A549 (cell line): ENCODE measurements around the gene TCTN1. TPM values are rescaled to one million over a fixed set of nuclear protein-coding genes. Genes with fewer than 3 reads are reported as not detected.

ENCODE experiments used
- ATAC-seq, 2 experiments: fragments of 200-7000 bp in 1 of 2; fragments of >200 bp in 1 of 2; cut with Nextera tagmentation in 1 of 2; cut with Tn5 transposase in 1 of 2; 3 replicates each; pipeline versions ENCODE4 v1.8.0 to v1.9.1; 2018 to 2020; ENCODE audit warnings: mild to moderate bottlenecking in 1 of 2, moderate library complexity in 1 of 2
- CTCF ChIA-PET: fragments of 300-600 bp; sonication (Branson Sonifier 250); formaldehyde crosslinking; extraction: SDS; loops from one replicate; lab custom pipeline; 2021; ENCODE audit warnings: antibody characterized with exemption, inconsistent platforms; lab: Yijun Ruan, JAX
- POLR2A ChIA-PET: fragments of 350-600 bp; formaldehyde crosslinking; extraction: SDS; loops from one replicate; lab custom pipeline; 2021; ENCODE audit warnings: antibody characterized with exemption, inconsistent platforms; lab: Yijun Ruan, JAX
- DNase-seq, 2 experiments: peaks; one replicate each; pipeline versions ENCODE4 v3.0.0 to v3.0.0-alpha.2; 2011 to 2016; ENCODE audit warnings: low read depth in 1 of 2, low spot score in 1 of 2
- FAIRE-seq: peaks from 2 replicates; lab custom pipeline; 2011; peaks lifted over from hg19 to GRCh38; lab: Jason Lieb, UNC
- H3K27ac ChIP-seq, 2 experiments: fragments of >200 bp; sonication (Bioruptor Twin); formaldehyde crosslinking; 3 replicates each; pipeline ENCODE4 v1.5.1; 2016 to 2017
- H3K4me1 ChIP-seq: fragments of >200 bp; sonication (Bioruptor Twin); formaldehyde crosslinking; 3 replicates; pipeline ENCODE4 v1.6.1; 2016
- H3K4me2 ChIP-seq: fragments of >200 bp; sonication (Bioruptor Twin); formaldehyde crosslinking; 3 replicates; pipeline ENCODE4 v1.6.1; 2016
- H3K4me3 ChIP-seq: fragments of >200 bp; sonication (Bioruptor Twin); formaldehyde crosslinking; 3 replicates; pipeline ENCODE4 v1.5.1; 2016
- H3K9me3 ChIP-seq: fragments of >200 bp; sonication (Bioruptor Twin); formaldehyde crosslinking; 3 replicates; pipeline ENCODE4 v1.6.1; 2016
- BHLHE40 ChIP-seq: IDR thresholded peaks from 2 replicates; pipeline ENCODE4 v1.6.1; 2012; ENCODE audit warnings: low read depth, low read length, inconsistent platforms
- CEBPB ChIP-seq, 2 experiments: fragments of >200 bp in 1 of 2; sonication (Bioruptor Twin) in 1 of 2; formaldehyde crosslinking in 1 of 2; IDR thresholded peaks; 2 replicates each; pipeline ENCODE4 v1.6.1; 2012 to 2016
- EHF ChIP-seq: fragments of 250-450 bp; sonication (Bioruptor Pico); IDR thresholded peaks from 2 replicates; pipeline ENCODE4 v1.5.0; 2020; ENCODE audit warnings: mild to moderate bottlenecking
- ESRRA ChIP-seq: fragments of 150-350 bp; IDR thresholded peaks from 2 replicates; pipeline ENCODE4 v1.6.1; 2014; ENCODE audit warnings: mild to moderate bottlenecking, low read length, borderline replicate concordance
- FOSB ChIP-seq: fragments of 250-450 bp; sonication (Bioruptor Pico); IDR thresholded peaks from 2 replicates; pipeline ENCODE4 v1.5.0; 2020; ENCODE audit warnings: mild to moderate bottlenecking, moderate library complexity
- FOSL2 ChIP-seq, 2 experiments: fragments of 450-650 bp in 1 of 2; fragments of >200 bp in 1 of 2; sonication (Bioruptor Twin) in 1 of 2; formaldehyde crosslinking; IDR thresholded peaks; 2 replicates each; pipeline versions ENCODE4 v1.5.0 to v1.6.1; 2016 to 2020; ENCODE audit warnings: mild to moderate bottlenecking in 1 of 2, moderate library complexity in 1 of 2
- HOXA7 ChIP-seq: fragments of 250-450 bp; sonication (Bioruptor Pico); IDR thresholded peaks from 2 replicates; pipeline ENCODE4 v1.5.0; 2020; ENCODE audit warnings: mild to moderate bottlenecking, moderate library complexity
- HOXB5 ChIP-seq: fragments of 250-450 bp; sonication (Bioruptor Pico); IDR thresholded peaks from 2 replicates; pipeline ENCODE4 v1.5.0; 2020; ENCODE audit warnings: mild to moderate bottlenecking, moderate library complexity
- JUNB ChIP-seq: fragments of >200 bp; sonication (Bioruptor Twin); formaldehyde crosslinking; IDR thresholded peaks from 2 replicates; pipeline ENCODE4 v1.6.1; 2016
- KDM1A ChIP-seq: fragments of 200-600 bp; sonication (generic); IDR thresholded peaks from 2 replicates; pipeline ENCODE4 v1.6.1; 2016; ENCODE audit warnings: low read depth, mild to moderate bottlenecking
- KDM5A ChIP-seq: fragments of 200-600 bp; sonication (generic); IDR thresholded peaks from 2 replicates; pipeline ENCODE4 v1.6.1; 2016; ENCODE audit warnings: antibody characterized with exemption, mild to moderate bottlenecking
- MAZ ChIP-seq: fragments of 150-350 bp; IDR thresholded peaks from 2 replicates; pipeline ENCODE4 v1.6.1; 2014; ENCODE audit warnings: antibody characterized with exemption, low read depth, low read length, borderline replicate concordance
- NFE2L2 ChIP-seq: fragments of 150-350 bp; conservative IDR thresholded peaks from 2 replicates; pipeline ENCODE4 v1.6.1; 2014; ENCODE audit warnings: low read length
- PHF8 ChIP-seq: fragments of 200-600 bp; sonication (generic); IDR thresholded peaks from 2 replicates; pipeline ENCODE4 v1.6.1; 2016; ENCODE audit warnings: low read depth, mild to moderate bottlenecking, antibody characterized with exemption, moderate library complexity, borderline replicate concordance
- POLR2A ChIP-seq: IDR thresholded peaks from 2 replicates; pipeline ENCODE4 v1.6.1; 2012; ENCODE audit warnings: mild to moderate bottlenecking, low read length
- RARB ChIP-seq: fragments of 250-450 bp; sonication (Bioruptor Pico); IDR thresholded peaks from 2 replicates; pipeline ENCODE4 v1.8.0; 2021; ENCODE audit warnings: mild to moderate bottlenecking, moderate library complexity
- RFX5 ChIP-seq: fragments of 450-650 bp; IDR thresholded peaks from 2 replicates; pipeline ENCODE4 v1.7.1; 2014; ENCODE audit warnings: antibody characterized with exemption, mild to moderate bottlenecking, moderate library complexity
- SMC3 ChIP-seq: fragments of >200 bp; sonication (Bioruptor Twin); formaldehyde crosslinking; IDR thresholded peaks from 3 replicates; pipeline ENCODE4 v1.6.1; 2018; ENCODE audit warnings: inconsistent platforms
- TFCP2L1 ChIP-seq: fragments of 250-450 bp; sonication (Bioruptor Pico); IDR thresholded peaks from 2 replicates; pipeline ENCODE4 v1.5.0; 2021; ENCODE audit warnings: mild to moderate bottlenecking
- TP53 ChIP-seq: fragments of 250-450 bp; sonication (Bioruptor Pico); IDR thresholded peaks from 2 replicates; pipeline ENCODE4 v1.5.0; 2021; ENCODE audit warnings: mild to moderate bottlenecking, moderate library complexity
- ZSCAN20 ChIP-seq: fragments of 250-450 bp; sonication (Bioruptor Pico); IDR thresholded peaks from 2 replicates; pipeline ENCODE4 v1.8.0; 2022; ENCODE audit warnings: mild to moderate bottlenecking, moderate library complexity
- WGBS: methylation state at CpG from one replicate; pipeline ENCODE4 v1.1.6; 2017; ENCODE audit errors: missing lambda C conversion rate; 5-methylcytosine and 5-hydroxymethylcytosine counted together
- polyA plus RNA-seq, 4 experiments: library from polyadenylated mRNA; depleted of rRNA in 3 of 4; stranded (reverse); fragments of >200 nt; fragmentation: RNase III in 1 of 4; extraction: RNeasy Plus Mini Kit Qiagen cat#74134 plus additional on column Dnase treatment in 1 of 4; gene quantifications; 2 replicates in 3 of 4; 3 replicates in 1 of 4; pipeline ENCODE4 v1.2.3, GENCODE V29; 2011 to 2017
- TF ChIP-seq, protein P1 (sequence below): fragments of 200-600 bp; sonication (generic); IDR thresholded peaks from 2 replicates; pipeline ENCODE4 v1.6.1; 2016; ENCODE audit warnings: antibody characterized with exemption, mild to moderate bottlenecking, moderate library complexity
- TF ChIP-seq, protein P2 (sequence below): fragments of 250-450 bp; sonication (Bioruptor Pico); IDR thresholded peaks from 2 replicates; pipeline ENCODE4 v1.5.0; 2020; ENCODE audit warnings: low read depth, mild to moderate bottlenecking, moderate library complexity
- TF ChIP-seq, protein P3 (sequence below): IDR thresholded peaks from 2 replicates; pipeline ENCODE4 v1.6.1; 2012; ENCODE audit warnings: low read depth, borderline replicate concordance
- TF ChIP-seq, protein P4 (sequence below): fragments of >200 bp; sonication (Bioruptor Twin); formaldehyde crosslinking; IDR thresholded peaks from 2 replicates; pipeline ENCODE4 v1.6.1; 2016
- TF ChIP-seq, protein P5 (sequence below): fragments of 250-450 bp; sonication (Bioruptor Pico); IDR thresholded peaks from 2 replicates; pipeline ENCODE4 v1.5.0; 2021; ENCODE audit warnings: mild to moderate bottlenecking, moderate library complexity, borderline replicate concordance
- TF ChIP-seq, protein P6 (sequence below): IDR thresholded peaks from 2 replicates; pipeline ENCODE4 v1.6.1; 2012

Gene TCTN1
- polyA plus RNA-seq, 2 of the 4 experiments (the other 2 are of a cell fraction): 26.5 to 56.9 TPM

DNA sequence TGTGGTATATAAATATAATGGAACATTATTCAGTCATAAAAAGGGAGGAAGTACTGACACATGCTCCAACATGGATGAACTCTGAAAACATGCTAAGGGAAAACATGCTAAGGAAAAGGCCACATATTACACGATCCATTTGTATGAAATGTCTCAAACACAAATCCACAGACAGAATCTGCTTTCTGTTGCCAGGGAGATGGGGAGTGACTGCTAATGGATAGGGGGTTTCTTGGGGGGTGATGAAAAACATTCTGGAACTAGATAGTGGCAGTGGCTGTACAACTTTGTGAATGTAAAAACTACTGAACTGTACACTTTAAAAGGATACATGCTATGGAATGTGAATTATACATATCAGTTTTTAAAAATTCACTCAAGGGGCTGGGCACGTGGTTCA lies 37.4 kb upstream of the TCTN1 start:
- WGBS: 86% methylated on average over 2 of the region's 2 CpGs
- H3K27ac ChIP-seq: no peak overlapping the region
- CTCF ChIA-PET: interaction anchor here (1.2 to 1.8 kb wide), 4 partner anchors 25 to 311 kb away, joined by 3 to 10 read pairs (median 4); no protein-coding TSS in a partner anchor
- H3K4me3 ChIP-seq: no peak overlapping the region
- peaks cover 55% of the 10 kb centered on the region for H3K4me1 ChIP-seq
- no peak for FAIRE-seq
- TF ChIP-seq KDM5A (no peak), KDM1A (no peak), ESRRA (no peak), PHF8 (no peak), ZSCAN20 (no peak), RARB (CRISPR knock-in tag) (no peak), TFCP2L1 (CRISPR knock-in tag) (no peak), RFX5 (no peak), SMC3 (no peak), HOXA7 (CRISPR knock-in tag) (no peak), FOSB (CRISPR knock-in tag) (no peak), TP53 (no peak), POLR2A (no peak), CEBPB (IDR thresholded peaks at IDR 0.05) (no peak), MAZ (no peak)
- TF ChIP-seq, protein P1, sequence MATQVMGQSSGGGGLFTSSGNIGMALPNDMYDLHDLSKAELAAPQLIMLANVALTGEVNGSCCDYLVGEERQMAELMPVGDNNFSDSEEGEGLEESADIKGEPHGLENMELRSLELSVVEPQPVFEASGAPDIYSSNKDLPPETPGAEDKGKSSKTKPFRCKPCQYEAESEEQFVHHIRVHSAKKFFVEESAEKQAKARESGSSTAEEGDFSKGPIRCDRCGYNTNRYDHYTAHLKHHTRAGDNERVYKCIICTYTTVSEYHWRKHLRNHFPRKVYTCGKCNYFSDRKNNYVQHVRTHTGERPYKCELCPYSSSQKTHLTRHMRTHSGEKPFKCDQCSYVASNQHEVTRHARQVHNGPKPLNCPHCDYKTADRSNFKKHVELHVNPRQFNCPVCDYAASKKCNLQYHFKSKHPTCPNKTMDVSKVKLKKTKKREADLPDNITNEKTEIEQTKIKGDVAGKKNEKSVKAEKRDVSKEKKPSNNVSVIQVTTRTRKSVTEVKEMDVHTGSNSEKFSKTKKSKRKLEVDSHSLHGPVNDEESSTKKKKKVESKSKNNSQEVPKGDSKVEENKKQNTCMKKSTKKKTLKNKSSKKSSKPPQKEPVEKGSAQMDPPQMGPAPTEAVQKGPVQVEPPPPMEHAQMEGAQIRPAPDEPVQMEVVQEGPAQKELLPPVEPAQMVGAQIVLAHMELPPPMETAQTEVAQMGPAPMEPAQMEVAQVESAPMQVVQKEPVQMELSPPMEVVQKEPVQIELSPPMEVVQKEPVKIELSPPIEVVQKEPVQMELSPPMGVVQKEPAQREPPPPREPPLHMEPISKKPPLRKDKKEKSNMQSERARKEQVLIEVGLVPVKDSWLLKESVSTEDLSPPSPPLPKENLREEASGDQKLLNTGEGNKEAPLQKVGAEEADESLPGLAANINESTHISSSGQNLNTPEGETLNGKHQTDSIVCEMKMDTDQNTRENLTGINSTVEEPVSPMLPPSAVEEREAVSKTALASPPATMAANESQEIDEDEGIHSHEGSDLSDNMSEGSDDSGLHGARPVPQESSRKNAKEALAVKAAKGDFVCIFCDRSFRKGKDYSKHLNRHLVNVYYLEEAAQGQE: no peak
- TF ChIP-seq, protein P2, sequence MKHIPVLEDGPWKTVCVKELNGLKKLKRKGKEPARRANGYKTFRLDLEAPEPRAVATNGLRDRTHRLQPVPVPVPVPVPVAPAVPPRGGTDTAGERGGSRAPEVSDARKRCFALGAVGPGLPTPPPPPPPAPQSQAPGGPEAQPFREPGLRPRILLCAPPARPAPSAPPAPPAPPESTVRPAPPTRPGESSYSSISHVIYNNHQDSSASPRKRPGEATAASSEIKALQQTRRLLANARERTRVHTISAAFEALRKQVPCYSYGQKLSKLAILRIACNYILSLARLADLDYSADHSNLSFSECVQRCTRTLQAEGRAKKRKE (CRISPR knock-in tag): no peak
- TF ChIP-seq, protein P3, sequence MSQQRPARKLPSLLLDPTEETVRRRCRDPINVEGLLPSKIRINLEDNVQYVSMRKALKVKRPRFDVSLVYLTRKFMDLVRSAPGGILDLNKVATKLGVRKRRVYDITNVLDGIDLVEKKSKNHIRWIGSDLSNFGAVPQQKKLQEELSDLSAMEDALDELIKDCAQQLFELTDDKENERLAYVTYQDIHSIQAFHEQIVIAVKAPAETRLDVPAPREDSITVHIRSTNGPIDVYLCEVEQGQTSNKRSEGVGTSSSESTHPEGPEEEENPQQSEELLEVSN: no peak
- TF ChIP-seq, all 56 proteins: peak for 0
- POLR2A ChIA-PET: no interaction called here
- peaks cover 13% of the 10 kb centered on the region for H3K9me3 ChIP-seq
- DNase-seq (no peak), ATAC-seq (no peak)
- H3K4me2 ChIP-seq: no peak overlapping the region

DNA sequence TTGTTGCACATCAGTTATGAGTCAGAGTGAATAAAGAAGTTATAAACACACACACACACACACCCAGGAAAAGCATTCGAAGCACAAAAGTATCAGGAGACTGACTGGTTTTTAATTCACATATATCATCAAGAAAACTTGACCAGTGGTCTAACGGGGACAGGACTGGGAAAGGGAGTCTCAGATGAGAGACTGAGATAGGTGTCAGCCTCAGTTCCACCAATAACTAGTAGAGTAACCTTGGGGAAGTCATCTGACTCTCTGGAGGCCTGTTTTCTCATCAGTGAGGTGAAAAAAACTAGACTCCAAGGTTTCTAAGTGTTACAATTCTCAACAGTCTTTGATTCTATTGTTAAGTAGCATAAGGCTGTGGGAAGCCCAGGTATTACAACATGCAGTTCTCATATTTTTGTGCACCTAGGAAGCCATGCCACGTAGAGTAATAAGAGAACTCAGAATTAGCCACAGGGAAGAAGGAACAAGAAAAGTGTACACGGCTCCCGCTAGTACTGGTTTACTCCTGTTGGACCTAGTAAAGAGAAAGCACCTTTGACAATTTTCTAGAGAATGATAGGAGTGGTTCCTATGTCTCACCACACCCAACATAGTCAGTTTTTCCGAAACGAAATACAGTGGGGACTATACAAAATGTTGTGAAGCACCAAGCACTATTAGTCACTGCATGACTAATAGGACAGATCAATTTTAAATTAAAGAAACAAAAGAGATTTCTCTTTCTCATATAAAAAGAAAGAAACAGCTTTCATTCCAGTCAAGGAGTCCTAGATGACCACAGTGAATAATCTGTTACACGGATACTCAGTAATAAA lies 35.9 kb upstream of the TCTN1 start:
- FAIRE-seq: no peak

More for the DNA sequence above, 35.9 kb upstream of the TCTN1 start:
- H3K4me1 ChIP-seq: peaks cover 58% of the 10 kb centered on the region
- TF ChIP-seq, protein P4, sequence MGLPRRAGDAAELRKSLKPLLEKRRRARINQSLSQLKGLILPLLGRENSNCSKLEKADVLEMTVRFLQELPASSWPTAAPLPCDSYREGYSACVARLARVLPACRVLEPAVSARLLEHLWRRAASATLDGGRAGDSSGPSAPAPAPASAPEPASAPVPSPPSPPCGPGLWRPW: no peak
- peak; percentile 21; the same call in 1 of the 2 replicates for TF ChIP-seq HOXB5 (CRISPR knock-in tag)
- 0 out of 2 replicates have a peak, but pooled peaks have one; percentile 58 for TF ChIP-seq FOSB (CRISPR knock-in tag)
- no peak for TF ChIP-seq JUNB
- no peak for TF ChIP-seq NFE2L2
- TF ChIP-seq CEBPB (IDR thresholded peaks at IDR 0.05): peak in 1 of 2 experiments; percentile 20; a peak in 1 of 4 replicates
- 0 out of 2 replicates have a peak, but pooled peaks have one; percentile 45 for TF ChIP-seq EHF (CRISPR knock-in tag)
- no peak for TF ChIP-seq ZSCAN20
- TF ChIP-seq, protein P5, sequence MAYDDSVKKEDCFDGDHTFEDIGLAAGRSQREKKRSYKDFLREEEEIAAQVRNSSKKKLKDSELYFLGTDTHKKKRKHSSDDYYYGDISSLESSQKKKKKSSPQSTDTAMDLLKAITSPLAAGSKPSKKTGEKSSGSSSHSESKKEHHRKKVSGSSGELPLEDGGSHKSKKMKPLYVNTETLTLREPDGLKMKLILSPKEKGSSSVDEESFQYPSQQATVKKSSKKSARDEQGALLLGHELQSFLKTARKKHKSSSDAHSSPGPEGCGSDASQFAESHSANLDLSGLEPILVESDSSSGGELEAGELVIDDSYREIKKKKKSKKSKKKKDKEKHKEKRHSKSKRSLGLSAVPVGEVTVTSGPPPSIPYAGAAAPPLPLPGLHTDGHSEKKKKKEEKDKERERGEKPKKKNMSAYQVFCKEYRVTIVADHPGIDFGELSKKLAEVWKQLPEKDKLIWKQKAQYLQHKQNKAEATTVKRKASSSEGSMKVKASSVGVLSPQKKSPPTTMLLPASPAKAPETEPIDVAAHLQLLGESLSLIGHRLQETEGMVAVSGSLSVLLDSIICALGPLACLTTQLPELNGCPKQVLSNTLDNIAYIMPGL: no peak
- no peak for TF ChIP-seq RARB (CRISPR knock-in tag)
- TF ChIP-seq FOSL2 (IDR thresholded peaks at IDR 0.05): 0 out of 2 replicates have a peak, but pooled peaks have one; percentile 8
- TF ChIP-seq FOSL2 (CRISPR knock-in tag; IDR thresholded peaks at IDR 0.05): peak; percentile 84
- TF ChIP-seq, protein P6, sequence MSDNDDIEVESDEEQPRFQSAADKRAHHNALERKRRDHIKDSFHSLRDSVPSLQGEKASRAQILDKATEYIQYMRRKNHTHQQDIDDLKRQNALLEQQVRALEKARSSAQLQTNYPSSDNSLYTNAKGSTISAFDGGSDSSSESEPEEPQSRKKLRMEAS: peak; percentile 20; the same call in 1 of the 2 replicates
- no peak for TF ChIP-seq KDM5A
- TF ChIP-seq BHLHE40: no peak
- H3K27ac ChIP-seq: peak overlapping the region; percentile 55 to 72
- ChIA-PET CTCF (interaction anchor here (0.6 to 2.8 kb wide), 7 partner anchors 12 to 724 kb away, joined by 3 to 11 read pairs (median 4); no protein-coding TSS in a partner anchor), POLR2A (no interaction called here)
- H3K4me2 ChIP-seq: peak overlapping the region; percentile 84
- DNase-seq: peak; percentile 48 to 55
- ATAC-seq: peak; percentile 37 to 47; a peak in 5 of 6 replicates
- 4% methylated on average over 8 of the region's 8 CpGs for WGBS
- peak overlapping the region; percentile 19; the same call in 1 of the 3 replicates for H3K4me3 ChIP-seq
- 0 out of 3 replicates have a peak, but pooled peaks cover 3% of the 10 kb centered on the region for H3K9me3 ChIP-seq
